ENCODE measurements around the gene GNG14. TPM values are rescaled to one million over a fixed set of nuclear protein-coding genes. Genes with fewer than 3 reads are reported as not detected.
"Not testable (repeated sequence)": the region's sequence is repeated elsewhere in the genome, so short reads cannot be mapped to it uniquely, and the experiment has no call there.

The GNG14 gene
- total RNA-seq, 1 donor from 2014 or later: not detected

- intact Hi-C loops (cut with micrococcal nuclease): loop anchor here (1.0 to 5.0 kb wide), 2 partner anchors 26 to 744 kb away; no protein-coding TSS in a partner anchor
Measured at GRCh38 chr19:12666265-12667048, 21.3 kb upstream of the GNG14 start, which contains the start of the genes MAN2B1 and WDR83. MAN2B1 (minus strand) TSS chr19:12666742; CDS start chr19:12666701, 41 bp downstream. WDR83 (plus strand) TSS chr19:12666807; CDS start chr19:12669791, 2,984 bp downstream.

GRCh38 chr19:12667731-12668302 is 20.0 kb upstream of the GNG14 start:
- intact Hi-C loops (cut with micrococcal nuclease): loop anchor here (5.0 kb wide), 1 partner anchor 746 kb away; no protein-coding TSS in a partner anchor

- intact Hi-C loops (cut with micrococcal nuclease): loop anchor here (5.0 kb wide), 1 partner anchor 746 kb away; no protein-coding TSS in a partner anchor
Measured at GRCh38 chr19:12668346-12668745, 19.5 kb upstream of the GNG14 start.

GRCh38 chr19:12668932-12669269 is 18.9 kb upstream of the GNG14 start:
- intact Hi-C loops (cut with micrococcal nuclease): loop anchor here (1.0 to 5.0 kb wide), 3 partner anchors 12 to 747 kb away; partner anchors contain the start of gene DHPS

- intact Hi-C loops (cut with micrococcal nuclease): loop anchor here (1.0 to 5.0 kb wide), 3 partner anchors 12 to 747 kb away; partner anchors contain the start of gene DHPS
Measured at GRCh38 chr19:12669270-12670158, 18.3 kb upstream of the GNG14 start.

GRCh38 chr19:12670159-12670928 is 17.5 kb upstream of the GNG14 start:
- intact Hi-C loops (cut with micrococcal nuclease): no loop called here

- intact Hi-C loops (cut with micrococcal nuclease): loop anchor here (1.0 kb wide), 1 partner anchor 108 kb away; no protein-coding TSS in a partner anchor
Measured at GRCh38 chr19:12672744-12673143, 15.1 kb upstream of the GNG14 start.

- intact Hi-C loops (cut with micrococcal nuclease): no loop called here
Measured at GRCh38 chr19:12675399-12675798, 12.4 kb upstream of the GNG14 start.

- intact Hi-C loops (cut with micrococcal nuclease): loop anchor here (1.0 kb wide), 1 partner anchor 171 kb away; no protein-coding TSS in a partner anchor
Measured at GRCh38 chr19:12675940-12676339, 11.9 kb upstream of the GNG14 start.

- intact Hi-C loops (cut with micrococcal nuclease): loop anchor here (1.0 kb wide), 1 partner anchor 171 kb away; no protein-coding TSS in a partner anchor
Measured at GRCh38 chr19:12676384-12676792, 11.4 kb upstream of the GNG14 start.

- intact Hi-C loops (cut with micrococcal nuclease): loop anchor here (1.0 kb wide), 1 partner anchor 170 kb away; no protein-coding TSS in a partner anchor
Measured at GRCh38 chr19:12676928-12677327, 10.9 kb upstream of the GNG14 start.

- intact Hi-C loops (cut with micrococcal nuclease): not testable (repeated sequence)
Measured at GRCh38 chr19:12678039-12678438, 9.8 kb upstream of the GNG14 start.

GRCh38 chr19:12680034-12680433 is 7.8 kb upstream of the GNG14 start:
- intact Hi-C loops (cut with micrococcal nuclease): loop anchor here (2.0 to 5.0 kb wide), 3 partner anchors 17 to 112 kb away; partner anchors contain the start of genes FBXW9, JUNB, ZNF490 and ZNF791

GRCh38 chr19:12681074-12681987 is 6.5 kb upstream of the GNG14 start, which contains the start of gene DHPS:
DHPS (minus strand) TSS chr19:12681880; CDS start chr19:12681766, 114 bp downstream.
- intact Hi-C loops (cut with micrococcal nuclease): loop anchor here (1.0 to 5.0 kb wide), 6 partner anchors 12 to 111 kb away; partner anchors contain the start of genes FBXW9, JUNB, TRIR and ZNF490

- intact Hi-C loops (cut with micrococcal nuclease): no loop called here
Measured at GRCh38 chr19:12685831-12686230, 2.0 kb upstream of the GNG14 start.

GRCh38 chr19:12689012-12689411 is 1.2 kb downstream of the GNG14 start:
- intact Hi-C loops (cut with micrococcal nuclease): no loop called here

- intact Hi-C loops (cut with micrococcal nuclease): no loop called here
Measured at GRCh38 chr19:12689581-12690216, 1.9 kb downstream of the GNG14 start.

GRCh38 chr19:12692960-12693359 is 5.2 kb downstream of the GNG14 start:
- intact Hi-C loops (cut with micrococcal nuclease): no loop called here

All from T-helper 2 cell treated with Interferon-gamma antibody and Interleukin-4, amounts not matched to agents 100 ng/mL and 5 ng/mL, for 36 hours (primary cell).